ENCODE measurements around the gene PLCB2.
A peak's percentile ranks its signal among the peaks of the same experiment; 100 is the strongest.

The PLCB2 gene

GRCh38 chr15:40340038-40340739, 32.5 kb upstream of the PLCB2 start:
- DNase-seq, result no peak

- DNase-seq, result no peak
Measured at GRCh38 chr15:40339621-40339945, 31.8 kb upstream of the PLCB2 start.

- no peak for DNase-seq
Measured at GRCh38 chr15:40338921-40339620, 31.3 kb upstream of the PLCB2 start.

- peak; percentile 90 for DNase-seq
Measured at GRCh38 chr15:40338041-40338657, 30.4 kb upstream of the PLCB2 start.

- no peak for DNase-seq
Measured at GRCh38 chr15:40337597-40337996, 29.9 kb upstream of the PLCB2 start.

GRCh38 chr15:40336744-40337122, 29.0 kb upstream of the PLCB2 start:
- peak; percentile 77 for DNase-seq

- DNase-seq, result no peak
Measured at GRCh38 chr15:40335938-40336743, 28.4 kb upstream of the PLCB2 start.

- no peak for DNase-seq
Measured at GRCh38 chr15:40334941-40335795, 27.4 kb upstream of the PLCB2 start.

GRCh38 chr15:40334541-40334940, 26.8 kb upstream of the PLCB2 start:
- DNase-seq, result no peak

GRCh38 chr15:40333922-40334492, 26.3 kb upstream of the PLCB2 start:
- DNase-seq, result peak; percentile 76

GRCh38 chr15:40332113-40332781, 24.5 kb upstream of the PLCB2 start:
- DNase-seq, result peak; percentile 61

GRCh38 chr15:40331637-40332036, 23.9 kb upstream of the PLCB2 start:
- DNase-seq, result no peak

GRCh38 chr15:40331026-40331425, 23.3 kb upstream of the PLCB2 start:
- no peak for DNase-seq

- peak; percentile 77 for DNase-seq
Measured at GRCh38 chr15:40330368-40330836, 22.7 kb upstream of the PLCB2 start.

GRCh38 chr15:40329804-40330203, 22.1 kb upstream of the PLCB2 start:
- DNase-seq, result no peak

- DNase-seq, result peak; percentile 33
Measured at GRCh38 chr15:40328751-40329150, 21.0 kb upstream of the PLCB2 start.

GRCh38 chr15:40328176-40328575, 20.4 kb upstream of the PLCB2 start:
- DNase-seq, result no peak

- DNase-seq, result peak; percentile 51
Measured at GRCh38 chr15:40327457-40327856, 19.7 kb upstream of the PLCB2 start.

- no peak for DNase-seq
Measured at GRCh38 chr15:40325700-40326099, 18.0 kb upstream of the PLCB2 start.

- DNase-seq, result no peak
Measured at GRCh38 chr15:40325188-40325587, 17.5 kb upstream of the PLCB2 start.
